Fibroblast of gingiva (primary cell): ENCODE measurements around the gene HIVEP3.
A peak's percentile ranks its signal among the peaks of the same experiment; 100 is the strongest.

Experiments used
- DNase-seq: peaks from one replicate; pipeline ENCODE4 v3.0.0-alpha.2; 2011; ENCODE audit warnings: low read depth

Gene HIVEP3

DNA sequence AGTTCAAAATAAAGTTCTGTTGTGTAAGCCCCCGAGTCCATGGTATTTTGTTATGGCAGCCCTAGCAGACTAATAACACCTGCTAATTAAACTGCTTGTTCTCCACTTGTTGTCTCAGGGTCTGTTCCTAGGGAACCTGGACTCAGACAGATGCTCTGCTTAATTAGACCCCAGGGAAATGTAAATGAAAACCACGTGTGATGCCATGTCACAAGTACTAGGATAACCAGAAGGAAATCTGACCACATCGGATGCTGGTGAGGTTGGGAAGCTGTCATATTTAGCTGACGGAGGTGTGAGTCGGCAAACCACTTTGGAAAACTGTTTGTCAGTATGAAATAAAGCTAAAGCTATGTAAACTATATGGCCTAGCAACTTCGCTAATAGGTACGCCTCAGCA lies 453.8 kb downstream of the HIVEP3 start:
- no peak for DNase-seq

- DNase-seq = no peak
Observed at GRCh38 chr1:41463516-41463915, 455.2 kb downstream of the HIVEP3 start.

DNA sequence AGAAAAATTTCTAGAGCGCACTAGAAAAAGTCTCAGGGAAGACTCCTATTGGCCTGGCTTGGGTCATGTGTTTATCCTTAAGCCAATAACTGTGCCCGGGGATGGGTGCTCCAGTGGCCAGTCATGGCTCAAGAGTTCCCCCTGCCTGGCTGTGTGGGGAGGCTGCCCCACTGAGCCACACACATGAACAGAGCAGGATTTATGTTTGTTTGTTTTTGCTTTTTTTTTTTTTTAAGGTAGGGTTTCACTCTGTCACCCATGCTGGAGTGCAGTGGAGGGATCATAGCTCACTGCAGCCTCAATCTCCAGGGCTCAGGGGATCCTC lies 456.1 kb downstream of the HIVEP3 start:
- no peak for DNase-seq

DNA sequence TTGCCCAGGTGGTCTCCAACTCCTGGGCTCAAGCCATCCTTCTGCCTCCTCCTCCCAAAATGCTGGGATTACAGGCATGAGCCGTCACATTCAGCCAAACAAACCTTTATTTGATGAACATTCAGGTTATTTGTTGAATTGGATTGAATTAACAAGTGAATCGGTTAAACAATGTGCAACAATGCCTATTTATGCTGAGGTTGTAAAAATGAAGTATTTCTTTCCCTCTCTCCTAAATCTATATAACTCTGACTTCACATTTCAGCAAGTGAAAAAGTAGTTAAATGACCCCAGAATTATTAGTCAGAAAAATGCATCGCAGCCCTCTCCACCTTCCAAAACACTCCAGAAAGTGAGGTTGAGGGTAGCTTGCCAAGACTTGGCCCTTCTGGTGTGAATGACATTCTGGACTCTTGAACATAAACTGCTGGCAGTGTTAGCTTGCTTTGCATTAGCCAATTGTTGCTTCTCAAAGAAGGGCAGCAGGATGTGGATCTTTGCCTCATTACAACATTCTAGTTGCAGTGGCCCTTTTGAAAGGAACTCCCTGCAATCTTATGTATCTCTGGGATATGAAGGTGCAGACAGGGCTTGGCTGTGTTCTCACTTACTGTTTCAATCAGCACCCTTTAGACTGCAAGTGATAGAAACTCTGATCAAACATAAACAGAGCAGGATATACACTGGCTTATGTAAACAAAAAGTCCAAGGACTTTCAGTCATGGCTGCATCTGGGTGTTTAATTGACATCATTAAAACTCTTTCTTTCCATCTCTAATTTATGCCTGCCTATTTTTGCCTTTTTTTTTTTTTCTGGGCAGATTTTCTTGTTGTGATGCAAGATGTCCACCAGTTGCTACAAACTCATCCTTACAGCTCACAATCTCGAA lies 456.7 kb downstream of the HIVEP3 start:
- DNase-seq = peak; percentile 11

DNA sequence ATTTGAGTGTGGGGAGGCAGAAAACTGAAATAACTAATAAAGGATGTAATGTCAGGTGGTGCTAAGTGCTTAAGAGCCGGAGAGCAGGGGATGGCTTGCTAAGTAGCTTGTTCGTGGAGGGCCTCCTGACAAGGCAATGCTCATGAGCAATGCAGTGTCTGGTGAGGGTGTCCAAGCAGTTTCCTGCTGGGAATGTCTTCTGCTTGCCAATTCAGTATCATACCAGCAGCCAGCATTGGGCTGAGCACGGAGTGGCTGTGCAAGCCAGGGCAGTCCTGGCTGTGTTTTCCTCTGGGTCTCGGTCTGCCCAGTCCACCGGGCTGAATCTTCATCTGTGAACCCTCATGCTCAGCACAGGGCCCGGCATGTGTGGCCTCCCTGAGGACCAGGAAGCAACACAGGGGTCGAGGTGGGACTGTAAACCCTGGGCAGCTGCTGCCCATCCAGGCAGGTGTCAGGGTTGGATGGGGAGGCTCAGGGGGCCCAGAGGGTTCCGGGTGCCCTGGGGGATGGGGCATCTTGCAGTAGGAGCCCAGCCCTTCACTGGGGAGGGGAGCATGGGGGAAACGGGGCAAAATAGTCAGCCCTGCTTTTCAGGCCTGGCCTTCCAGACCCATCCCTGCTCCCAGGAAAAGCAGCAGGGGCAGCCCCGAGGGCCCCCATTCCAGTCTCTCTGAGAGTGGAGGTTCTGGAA lies 461.7 kb downstream of the HIVEP3 start:
- DNase-seq = peak; percentile 10
